HepG2 (cell line): ENCODE results near the gene LST1. TPM values are rescaled to one million over a fixed set of nuclear protein-coding genes. Genes with fewer than 3 reads are reported as not detected.

Source experiments
- ATAC-seq: fragments of 200-7000 bp; cut with Tn5 transposase; 3 replicates; pipeline ENCODE4 v1.9.1; 2020; ENCODE audit warnings: mild to moderate bottlenecking, moderate library complexity
- BruUV-seq: library from RNA; stranded (reverse); fragments of 400-500 nt; replicated peaks from 2 replicates; lab custom pipeline; 2021; lab: Mats Ljungman, UMichigan
- CTCF ChIA-PET: fragments of 300-600 bp; formaldehyde crosslinking; extraction: SDS; loops from one replicate; lab custom pipeline; 2021; ENCODE audit warnings: low total read pairs, inconsistent platforms, low intra/inter-chr PET ratio; lab: Yijun Ruan, JAX
- POLR2A ChIA-PET: fragments of 350-600 bp; sonication (Branson Sonifier 250); formaldehyde crosslinking; loops from one replicate; lab custom pipeline; 2020; ENCODE audit warnings: antibody characterized with exemption, inconsistent platforms; lab: Yijun Ruan, JAX
- DNase-seq: peaks from one replicate; pipeline ENCODE4 v3.0.0-alpha.2; 2015; ENCODE audit warnings: low spot score
- FAIRE-seq: peaks from 3 replicates; lab custom pipeline; 2011; peaks lifted over from hg19 to GRCh38; lab: Jason Lieb, UNC
- H2AFZ ChIP-seq: one replicate; pipeline ENCODE4 v1.6.1; 2011; ENCODE audit warnings: low read length, inconsistent platforms
- H3K27ac ChIP-seq: fragments of 300-600 bp; 3 replicates; pipeline ENCODE4 v1.8.0; 2011; ENCODE audit warnings: mixed run types, mild to moderate bottlenecking, mixed read lengths, low read length, inconsistent platforms; ENCODE audit not compliant: insufficient read depth; ENCODE audit errors: extremely low read length
- H3K27me3 ChIP-seq, 2 experiments: fragments of 200-600 bp in 1 of 2; 2 replicates in 1 of 2; 3 replicates in 1 of 2; pipeline versions ENCODE4 v1.6.0 to v1.8.0; 2011; ENCODE audit warnings: low read length in 2 of 2, mild to moderate bottlenecking in 2 of 2, moderate library complexity in 2 of 2, inconsistent platforms in 1 of 2; ENCODE audit not compliant: insufficient read depth in 2 of 2, control insufficient read depth in 1 of 2
- H3K36me3 ChIP-seq, 2 experiments: fragments of 200-600 bp in 1 of 2; replicated peaks in 1 of 2; 2 replicates in 1 of 2; 3 replicates in 1 of 2; pipeline versions ENCODE4 v1.5.1 to v1.8.0; 2011; ENCODE audit warnings: low read length in 2 of 2, inconsistent platforms in 1 of 2; ENCODE audit not compliant: insufficient read depth in 2 of 2, control insufficient read depth in 1 of 2
- H3K4me1 ChIP-seq: 2 replicates; pipeline ENCODE4 v1.5.1; 2012; ENCODE audit warnings: low read length, inconsistent platforms; ENCODE audit not compliant: insufficient read depth
- H3K4me2 ChIP-seq: 2 replicates; pipeline ENCODE4 v1.6.0; 2011; ENCODE audit warnings: low read depth, low read length, inconsistent platforms
- H3K4me3 ChIP-seq, 3 experiments: fragments of 200-600 bp in 1 of 3; sonication (generic), shearing (Covaris generic) in 1 of 3; replicated peaks in 1 of 3; 2 replicates each; pipeline ENCODE4 v1.5.1; 2011 to 2016; ENCODE audit warnings: low read length in 3 of 3, inconsistent platforms in 2 of 3, low read depth in 2 of 3, mild to moderate bottlenecking in 2 of 3, control low read depth in 1 of 3, mixed read lengths in 1 of 3; ENCODE audit not compliant: insufficient read depth in 1 of 3
- H3K79me2 ChIP-seq: one replicate; pipeline ENCODE4 v1.6.1; 2011; ENCODE audit warnings: low read length, inconsistent platforms; ENCODE audit not compliant: insufficient read depth
- H3K9ac ChIP-seq: 2 replicates; pipeline ENCODE4 v1.6.0; 2011; ENCODE audit warnings: mild to moderate bottlenecking, low read depth, low read length, inconsistent platforms; ENCODE audit not compliant: insufficient read depth
- H3K9me3 ChIP-seq: 2 replicates; pipeline ENCODE4 v1.5.1; 2012; ENCODE audit warnings: mild to moderate bottlenecking, low read length
- H4K20me1 ChIP-seq: 2 replicates; pipeline ENCODE4 v1.6.0; 2011; ENCODE audit warnings: inconsistent platforms, mild to moderate bottlenecking, low read length, moderate library complexity; ENCODE audit not compliant: insufficient read depth
- CHD4 ChIP-seq: fragments of 200-600 bp; sonication (generic); IDR thresholded peaks from 2 replicates; pipeline ENCODE4 v1.7.0; 2017; ENCODE audit warnings: mild to moderate bottlenecking, low read length, borderline replicate concordance
- ERF ChIP-seq: IDR thresholded peaks from 2 replicates; pipeline ENCODE4 v1.6.1; 2018; ENCODE audit warnings: missing biosample characterization, missing genetic modification reagents
- FOXJ3 ChIP-seq: sonication (generic); formaldehyde crosslinking; IDR thresholded peaks from 2 replicates; pipeline ENCODE4 v1.4.0; 2020; ENCODE audit warnings: missing genetic modification reagents, mild to moderate bottlenecking, borderline replicate concordance
- KLF6 ChIP-seq: IDR thresholded peaks from 2 replicates; pipeline ENCODE4 v1.8.0; 2016; ENCODE audit warnings: missing biosample characterization, missing genetic modification reagents
- MIER3 ChIP-seq: IDR thresholded peaks from 2 replicates; pipeline ENCODE4 v1.6.1; 2016; ENCODE audit warnings: missing compliant biosample characterization, borderline replicate concordance
- MLLT10 ChIP-seq: sonication (generic); formaldehyde crosslinking; IDR thresholded peaks from 2 replicates; pipeline ENCODE4 v1.4.0; 2020; ENCODE audit warnings: missing genetic modification reagents
- PRDM4 ChIP-seq: sonication (generic); formaldehyde crosslinking; IDR thresholded peaks from 2 replicates; pipeline ENCODE4 v1.9.0; 2021; ENCODE audit warnings: missing genetic modification reagents, borderline replicate concordance
- SAP130 ChIP-seq: IDR thresholded peaks from 2 replicates; pipeline ENCODE4 v1.6.1; 2016; ENCODE audit warnings: low read depth
- SMARCE1 ChIP-seq: fragments of 450-650 bp; IDR thresholded peaks from 2 replicates; pipeline ENCODE4 v1.6.1; 2017; ENCODE audit warnings: borderline replicate concordance
- WIZ ChIP-seq: sonication (generic); formaldehyde crosslinking; IDR thresholded peaks from 2 replicates; pipeline ENCODE4 v1.5.1; 2020; ENCODE audit warnings: mild to moderate bottlenecking, missing genetic modification reagents
- ZEB1 ChIP-seq: IDR thresholded peaks from 2 replicates; pipeline ENCODE4 v1.6.1; 2012; ENCODE audit warnings: mild to moderate bottlenecking, low read depth, inconsistent platforms; ENCODE audit not compliant: insufficient replicate concordance
- ZFP36 ChIP-seq: fragments of 150-350 bp; IDR thresholded peaks from 2 replicates; pipeline ENCODE4 v1.6.1; 2018; ENCODE audit warnings: borderline replicate concordance, low read length, low read depth; ENCODE audit not compliant: partially characterized antibody
- ZFP41 ChIP-seq: sonication (generic); formaldehyde crosslinking; IDR thresholded peaks from 2 replicates; pipeline ENCODE4 v1.4.0; 2020; ENCODE audit warnings: mild to moderate bottlenecking, missing genetic modification reagents, borderline replicate concordance
- ZNF207 ChIP-seq: fragments of 450-650 bp; IDR thresholded peaks from 2 replicates; pipeline ENCODE4 v1.6.1; 2016; ENCODE audit warnings: antibody characterized with exemption, borderline replicate concordance
- ZNF331 ChIP-seq: sonication (generic); formaldehyde crosslinking; IDR thresholded peaks from 2 replicates; pipeline ENCODE4 v1.4.0; 2020; ENCODE audit warnings: missing genetic modification reagents
- ZNF343 ChIP-seq: sonication (generic); formaldehyde crosslinking; IDR thresholded peaks from 2 replicates; pipeline ENCODE4 v1.4.0; 2020; ENCODE audit warnings: mild to moderate bottlenecking, missing genetic modification reagents
- WGBS: methylation state at CpG from one replicate; pipeline ENCODE4 v1.1.6; 2017; ENCODE audit warnings: low lambda C conversion rate; 5-methylcytosine and 5-hydroxymethylcytosine counted together
- in situ Hi-C: cut with HindIII; loops from 2 replicates; pipeline ENCODE4 v1.10.0; 2017; ENCODE audit warnings: low pct_unique_long_range_greater_than_20kb; ENCODE audit not compliant: extremely low pct_ligation_motif_present
- intact Hi-C: fragments of 100-400 bp; cut with micrococcal nuclease; formaldehyde crosslinking; loops from one replicate; pipeline ENCODE4 v1.10.0; 2022; ENCODE audit not compliant: unreplicated experiment
- polyA plus RNA-seq, 8 experiments: library from polyadenylated mRNA; depleted of rRNA in 3 of 8; stranded (reverse) in 7 of 8; unstranded in 1 of 8; fragments of >200 nt; fragmentation: Illumina TruSeq in 4 of 8; extraction: Trizol in 4 of 8; gene quantifications; 2 replicates each; pipeline versions ENCODE4 v1.2.1 to v1.2.3, GENCODE V29; 2011 to 2016; ENCODE audit warnings: low read depth in 4 of 8, missing spikeins in 1 of 8, mixed read lengths in 1 of 8; ENCODE audit not compliant: insufficient read depth in 1 of 8
- total RNA-seq, 5 experiments: library from RNA; depleted of rRNA; stranded (reverse); fragments of >200 nt; fragmentation: Illumina TruSeq; extraction: Trizol; gene quantifications; 2 replicates each; pipeline ENCODE4 v1.2.3, GENCODE V29; 2016; ENCODE audit warnings: low read depth in 1 of 5
- TF ChIP-seq, protein P1 (sequence below): sonication (generic); formaldehyde crosslinking; IDR thresholded peaks from 2 replicates; pipeline ENCODE4 v1.5.0; 2020; ENCODE audit warnings: mild to moderate bottlenecking, missing genetic modification reagents, borderline replicate concordance

The LST1 gene
- total and polyA plus RNA-seq, 2 of the 13 experiments (the other 11 are each of a cell fraction or from before 2014, with no cell fraction given), result not detected

- CTCF ChIA-PET, result interaction anchor here (1.6 kb wide), 1 partner anchor 55 kb away, joined by 4 read pairs; no protein-coding TSS in a partner anchor
- in situ Hi-C loops (no loop called here), intact Hi-C loops (loop anchor here (1.0 to 10.0 kb wide), 2 partner anchors 113 to 292 kb away; partner anchors contain the start of genes APOM and BAG6)
- Histone ChIP-seq H3K4me2 (peak within 1 kb of the TSS; percentile 99), H3K27ac (peak within 1 kb of the TSS; percentile 95), H3K4me3 (peak within 1 kb of the TSS; percentile 66 to 99 (median 83)), H3K4me1 (peaks cover 59% of the 10 kb centered on the region), H3K79me2 (peaks cover 56% of the 10 kb centered on the region), H4K20me1 (peaks cover 40% of the 10 kb centered on the region), H3K36me3 (peaks cover 12 to 35% of the 10 kb centered on the region in 2 experiments), H3K27me3 (no peaks in the 10 kb centered on the region; a peak in 2 of 5 replicates), H2AFZ (peak within 1 kb of the TSS; percentile 97), H3K9ac (peak within 1 kb of the TSS; percentile 96), H3K9me3 (no peaks in the 10 kb centered on the region)
- DNase-seq (peak; percentile 98), ATAC-seq (peak; percentile 85), FAIRE-seq (peak; percentile 92)
- POLR2A ChIA-PET, result interaction anchor here (0.7 to 6.9 kb wide), 34 partner anchors 8 to 1430 kb away, joined by 3 to 123 read pairs (median 5); partner anchors contain the start of genes AIF1, APOM, BAG6 and C6orf47
- BruUV-seq, result no TSS peak
- WGBS, result under 1% methylated on average over 36 of the region's 43 CpGs
- TF ChIP-seq ZNF343 (CRISPR knock-in tag), result peak; percentile 92
- TF ChIP-seq MLLT10, result no peak
- no peak for TF ChIP-seq SMARCE1
- TF ChIP-seq WIZ (CRISPR knock-in tag), result 0 out of 2 replicates have a peak, but pooled peaks have one; percentile 67
- peak; percentile 86 for TF ChIP-seq ZNF331 (CRISPR knock-in tag)
- TF ChIP-seq ZFP36, result no peak
- no peak for TF ChIP-seq CHD4
- no peak; the same call in 1 of the 2 replicates for TF ChIP-seq MIER3 (CRISPR knock-in tag)
- TF ChIP-seq, protein P1, sequence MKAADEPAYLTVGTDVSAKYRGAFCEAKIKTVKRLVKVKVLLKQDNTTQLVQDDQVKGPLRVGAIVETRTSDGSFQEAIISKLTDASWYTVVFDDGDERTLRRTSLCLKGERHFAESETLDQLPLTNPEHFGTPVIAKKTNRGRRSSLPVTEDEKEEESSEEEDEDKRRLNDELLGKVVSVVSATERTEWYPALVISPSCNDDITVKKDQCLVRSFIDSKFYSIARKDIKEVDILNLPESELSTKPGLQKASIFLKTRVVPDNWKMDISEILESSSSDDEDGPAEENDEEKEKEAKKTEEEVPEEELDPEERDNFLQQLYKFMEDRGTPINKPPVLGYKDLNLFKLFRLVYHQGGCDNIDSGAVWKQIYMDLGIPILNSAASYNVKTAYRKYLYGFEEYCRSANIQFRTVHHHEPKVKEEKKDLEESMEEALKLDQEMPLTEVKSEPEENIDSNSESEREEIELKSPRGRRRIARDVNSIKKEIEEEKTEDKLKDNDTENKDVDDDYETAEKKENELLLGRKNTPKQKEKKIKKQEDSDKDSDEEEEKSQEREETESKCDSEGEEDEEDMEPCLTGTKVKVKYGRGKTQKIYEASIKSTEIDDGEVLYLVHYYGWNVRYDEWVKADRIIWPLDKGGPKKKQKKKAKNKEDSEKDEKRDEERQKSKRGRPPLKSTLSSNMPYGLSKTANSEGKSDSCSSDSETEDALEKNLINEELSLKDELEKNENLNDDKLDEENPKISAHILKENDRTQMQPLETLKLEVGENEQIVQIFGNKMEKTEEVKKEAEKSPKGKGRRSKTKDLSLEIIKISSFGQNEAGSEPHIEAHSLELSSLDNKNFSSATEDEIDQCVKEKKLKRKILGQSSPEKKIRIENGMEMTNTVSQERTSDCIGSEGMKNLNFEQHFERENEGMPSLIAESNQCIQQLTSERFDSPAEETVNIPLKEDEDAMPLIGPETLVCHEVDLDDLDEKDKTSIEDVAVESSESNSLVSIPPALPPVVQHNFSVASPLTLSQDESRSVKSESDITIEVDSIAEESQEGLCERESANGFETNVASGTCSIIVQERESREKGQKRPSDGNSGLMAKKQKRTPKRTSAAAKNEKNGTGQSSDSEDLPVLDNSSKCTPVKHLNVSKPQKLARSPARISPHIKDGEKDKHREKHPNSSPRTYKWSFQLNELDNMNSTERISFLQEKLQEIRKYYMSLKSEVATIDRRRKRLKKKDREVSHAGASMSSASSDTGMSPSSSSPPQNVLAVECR (CRISPR knock-in tag), result peak; percentile 92
- TF ChIP-seq ZNF207, result no peak
- peak; percentile 74 for TF ChIP-seq ZEB1
- peak; percentile 92 for TF ChIP-seq SAP130
- TF ChIP-seq FOXJ3 (CRISPR knock-in tag), result peak; percentile 82; the same call in 1 of the 2 replicates
- TF ChIP-seq PRDM4 (CRISPR knock-in tag), result 0 out of 2 replicates have a peak, but pooled peaks have one; percentile 65
- peak; percentile 93 for TF ChIP-seq KLF6 (CRISPR knock-in tag)
- peak; percentile 95 for TF ChIP-seq ERF (CRISPR knock-in tag)
- no peak for TF ChIP-seq ZFP41
Observed at GRCh38 chr6:31541658-31542521, 44.2 kb upstream of the LST1 start, which contains the start of gene DDX39B. Gene DDX39B (minus strand): TSS chr6:31542003. CDS start chr6:31540532, 1,471 bp downstream.
